ENCODE measurements around the gene POLE.

- no peak for TF ChIP-seq EZH2 (IDR thresholded peaks at IDR 0.05; ENCODE audit: low read length, missing control alignments)
- TF ChIP-seq CTCF (conservative IDR thresholded peaks at IDR 0.05 in 1 of 2, IDR thresholded peaks at IDR 0.05 in 1 of 2; ENCODE audit: low read depth in 1 of 2, low read length in 2 of 2), result no peak
These were observed 40.3 kb downstream of the POLE start for GRCh38 chr12:132646850-132647249.

All from fibroblast of lung (primary cell).